ENCODE measurements around the gene SYTL5.

Gene SYTL5

GRCh38 chrX:38087594-38087993 is 81.2 kb downstream of the SYTL5 start:
- DNase-seq (ENCODE audit: low spot score) (no peak), FAIRE-seq (no peak)

- DNase-seq (ENCODE audit: low spot score) (no peak), FAIRE-seq (no peak)
These were observed 83.0 kb downstream of the SYTL5 start for GRCh38 chrX:38089173-38089982.

GRCh38 chrX:38095971-38096529 is 89.7 kb downstream of the SYTL5 start:
- FAIRE-seq (no peak), DNase-seq (ENCODE audit: low spot score) (peak; percentile 4)

GRCh38 chrX:38099688-38100087 is 93.3 kb downstream of the SYTL5 start:
- no peak for DNase-seq (ENCODE audit: low spot score)
- FAIRE-seq, result no peak

GRCh38 chrX:38102240-38102639 is 95.9 kb downstream of the SYTL5 start:
- no peak for DNase-seq (ENCODE audit: low spot score)
- FAIRE-seq, result no peak

- DNase-seq (ENCODE audit: low spot score) (no peak), FAIRE-seq (no peak)
These were observed 96.5 kb downstream of the SYTL5 start for GRCh38 chrX:38102875-38103274.

GRCh38 chrX:38103857-38104812 is 97.8 kb downstream of the SYTL5 start:
- FAIRE-seq (no peak), DNase-seq (ENCODE audit: low spot score) (no peak)

- no peak for FAIRE-seq
- DNase-seq (ENCODE audit: low spot score), result no peak
These were observed 98.9 kb downstream of the SYTL5 start for GRCh38 chrX:38105216-38105725.

- FAIRE-seq (no peak), DNase-seq (ENCODE audit: low spot score) (no peak)
These were observed 100.8 kb downstream of the SYTL5 start for GRCh38 chrX:38106991-38107655.

- DNase-seq (ENCODE audit: low spot score) (no peak), FAIRE-seq (no peak)
These were observed 102.0 kb downstream of the SYTL5 start for GRCh38 chrX:38108364-38108763.

GRCh38 chrX:38109042-38109898 is 102.9 kb downstream of the SYTL5 start:
- no peak for FAIRE-seq
- DNase-seq (ENCODE audit: low spot score), result no peak

GRCh38 chrX:38110231-38110630 is 103.9 kb downstream of the SYTL5 start:
- DNase-seq (ENCODE audit: low spot score), result no peak
- no peak for FAIRE-seq

GRCh38 chrX:38111196-38111595 is 104.8 kb downstream of the SYTL5 start:
- no peak for FAIRE-seq
- no peak for DNase-seq (ENCODE audit: low spot score)

- FAIRE-seq (no peak), DNase-seq (ENCODE audit: low spot score) (no peak)
These were observed 106.2 kb downstream of the SYTL5 start for GRCh38 chrX:38112566-38112965.

- FAIRE-seq (no peak), DNase-seq (ENCODE audit: low spot score) (no peak)
These were observed 110.4 kb downstream of the SYTL5 start for GRCh38 chrX:38116706-38117105.

GRCh38 chrX:38117485-38117884 is 111.1 kb downstream of the SYTL5 start:
- FAIRE-seq (no peak), DNase-seq (ENCODE audit: low spot score) (peak; percentile 4)

- DNase-seq (ENCODE audit: low spot score) (no peak), FAIRE-seq (no peak)
These were observed 117.6 kb downstream of the SYTL5 start for GRCh38 chrX:38124000-38124399.

GRCh38 chrX:38126179-38126578 is 119.8 kb downstream of the SYTL5 start:
- DNase-seq (ENCODE audit: low spot score) (no peak), FAIRE-seq (no peak)

GRCh38 chrX:38127961-38128360 is 121.6 kb downstream of the SYTL5 start:
- DNase-seq (ENCODE audit: low spot score) (no peak), FAIRE-seq (no peak)

GRCh38 chrX:38129366-38129765 is 123.0 kb downstream of the SYTL5 start:
- FAIRE-seq, result no peak
- DNase-seq (ENCODE audit: low spot score), result no peak
